Kidney (tissue), 14 donors: ENCODE measurements around the gene FOXRED2. TPM values are rescaled to one million over a fixed set of nuclear protein-coding genes. Genes with fewer than 3 reads are reported as not detected.

ENCODE experiments used
- DNase-seq, 5 donors: peaks; one replicate each; pipeline ENCODE4 v3.0.0-alpha.2; 2013 to 2020
- FAIRE-seq: peaks from 2 replicates; lab custom pipeline; 2012; peaks lifted over from hg19 to GRCh38; lab: Jason Lieb, UNC
- H3K27ac ChIP-seq, 2 donors: one replicate each; pipeline ENCODE4 v1.7.0; 2013; ENCODE audit warnings: low read depth in 2 of 2, low read length in 2 of 2, inconsistent platforms in 1 of 2
- H3K27me3 ChIP-seq: one replicate; pipeline ENCODE4 v1.7.1; 2013; ENCODE audit warnings: low read length, inconsistent platforms; ENCODE audit not compliant: control insufficient read depth, insufficient read depth
- H3K36me3 ChIP-seq, 3 donors: one replicate each; pipeline versions ENCODE4 v1.7.0 to v1.7.1; 2013; ENCODE audit warnings: low read length in 3 of 3, control low read depth in 1 of 3, inconsistent platforms in 1 of 3; ENCODE audit not compliant: insufficient read depth in 3 of 3, control insufficient read depth in 2 of 3
- H3K4me1 ChIP-seq, 3 donors: one replicate each; pipeline versions ENCODE4 v1.7.0 to v1.7.1; 2013; ENCODE audit warnings: low read length in 3 of 3, inconsistent platforms in 1 of 3, low read depth in 1 of 3; ENCODE audit not compliant: control insufficient read depth in 2 of 3, insufficient read depth in 2 of 3
- H3K4me3 ChIP-seq, 3 donors: one replicate each; pipeline versions ENCODE4 v1.7.0 to v1.8.1; 2013; ENCODE audit warnings: low read length in 3 of 3, control low read depth in 1 of 3, inconsistent platforms in 1 of 3
- H3K9ac ChIP-seq, 3 donors: one replicate each; pipeline versions ENCODE4 v1.7.0 to v1.7.1; 2013; ENCODE audit warnings: low read length in 3 of 3, control low read depth in 1 of 3, inconsistent platforms in 1 of 3
- H3K9me3 ChIP-seq, 3 donors: one replicate each; pipeline versions ENCODE4 v1.7.0 to v1.7.1; 2013; ENCODE audit warnings: low read length in 3 of 3, control low read depth in 1 of 3, inconsistent platforms in 1 of 3; ENCODE audit not compliant: control insufficient read depth in 2 of 3, insufficient read depth in 1 of 3
- CTCF ChIP-seq: IDR thresholded peaks from 3 replicates; pipeline ENCODE4 v1.5.1; 2012; ENCODE audit warnings: mild to moderate bottlenecking, moderate library complexity, borderline replicate concordance; ENCODE audit not compliant: insufficient read depth; ENCODE audit errors: extremely low read depth
- intact Hi-C: fragments of 100-400 bp; cut with DNase I; formaldehyde crosslinking; loops from one replicate; pipeline ENCODE4 v1.11.1; 2022
- polyA plus RNA-seq: library from polyadenylated mRNA; stranded (reverse); fragments of 350-450 nt; fragmentation: Illumina TruSeq; extraction: RNeasy Lipid Tissue Mini Kit (QIAGEN cat#74804); gene quantifications from one replicate; pipeline ENCODE4 v1.2.3, GENCODE V29; 2014; ENCODE audit warnings: low read depth, low replicate concordance; ENCODE audit not compliant: insufficient read depth
- total RNA-seq: library from RNA; stranded (reverse); fragmentation: NEBNext Ultra II Directional; extraction: Animal tissue kit (Norgen Biotek cat#: 25700); gene quantifications from one replicate; pipeline ENCODE4 v1.2.1, GENCODE V29; 2021
- donor health status: control.
- donor health status: control.
- donor health status: control.
- donor health status: control.
- donor health status: control.
- donor health status: DM: yes; HTN: yes; CAD: no.
- donor health status: Normal renal cell carcinoma (clear cell type).

FOXRED2 gene
- total and polyA plus RNA-seq, 2 donors from 2014 or later = 6.5 to 8.5 TPM

GRCh38 chr22:36546932-36547331, 40.1 kb upstream of the FOXRED2 start:
- intact Hi-C loops = no loop called here
- Histone ChIP-seq H3K9ac (no peak overlapping the region), H3K9me3 (no peaks in the 10 kb centered on the region), H3K4me3 (no peak overlapping the region), H3K36me3 (no peaks in the 10 kb centered on the region), H3K27ac (no peak overlapping the region), H3K27me3 (peaks cover 4% of the 10 kb centered on the region), H3K4me1 (no peaks in the 10 kb centered on the region)
- no peak for TF ChIP-seq CTCF
- no peak for DNase-seq
- no peak for FAIRE-seq

GRCh38 chr22:36546092-36546804, 39.4 kb upstream of the FOXRED2 start:
- peak in 3 of 5 donors; percentile 48 to 66 (median 53) for DNase-seq
- intact Hi-C loops = no loop called here

GRCh38 chr22:36544107-36544620, 37.3 kb upstream of the FOXRED2 start:
- FAIRE-seq (no peak), DNase-seq (no peak)
- Histone ChIP-seq H3K27me3 (no peaks in the 10 kb centered on the region), H3K27ac (no peak overlapping the region), H3K4me1 (no peaks in the 10 kb centered on the region), H3K9ac (no peak overlapping the region), H3K9me3 (no peaks in the 10 kb centered on the region), H3K4me3 (no peak overlapping the region), H3K36me3 (no peaks in the 10 kb centered on the region)
- intact Hi-C loops = no loop called here
- no peak for TF ChIP-seq CTCF

More at GRCh38 chr22:36546092-36546804, 39.4 kb upstream of the FOXRED2 start:
- Histone ChIP-seq H3K4me1 (no peaks in the 10 kb centered on the region), H3K9me3 (no peaks in the 10 kb centered on the region), H3K27ac (no peak overlapping the region), H3K9ac (no peak overlapping the region), H3K36me3 (no peaks in the 10 kb centered on the region), H3K4me3 (no peak overlapping the region), H3K27me3 (peaks cover 2% of the 10 kb centered on the region)
- TF ChIP-seq CTCF = peak; percentile 22
- no peak for FAIRE-seq
